Esophagus squamous epithelium (tissue), 5 donors: ENCODE measurements around the gene DNAH10. TPM values are rescaled to one million over a fixed set of nuclear protein-coding genes. Genes with fewer than 3 reads are reported as not detected.

Experiments
- DNase-seq: peaks from one replicate; lab custom pipeline; 2025; lab: John Stamatoyannopoulos, UW
- H3K27ac ChIP-seq, 4 donors: fragments of 200-600 bp; sonication (generic); one replicate each; pipeline ENCODE4 v1.5.1; 2016 to 2019; ENCODE audit warnings: mild to moderate bottlenecking in 1 of 4
- H3K27me3 ChIP-seq, 4 donors: fragments of 200-600 bp; sonication (generic); 1 replicate in 3 of 4; 2 replicates in 1 of 4; pipeline versions ENCODE4 v1.5.1 to v1.6.0; 2017 to 2021; ENCODE audit warnings: antibody characterized with exemption in 1 of 4
- H3K36me3 ChIP-seq, 3 donors: fragments of 200-600 bp; sonication (generic); one replicate each; pipeline ENCODE4 v1.5.1; 2016 to 2019
- H3K4me1 ChIP-seq, 3 donors: fragments of 200-600 bp; sonication (generic); one replicate each; pipeline ENCODE4 v1.5.1; 2017 to 2019
- H3K4me3 ChIP-seq, 4 donors: fragments of 200-600 bp; sonication (generic); 1 replicate in 3 of 4; 2 replicates in 1 of 4; pipeline ENCODE4 v1.5.1; 2016 to 2019; ENCODE audit warnings: mild to moderate bottlenecking in 2 of 4, moderate library complexity in 1 of 4
- H3K9me3 ChIP-seq, 3 donors: fragments of 200-600 bp; sonication (generic); one replicate each; pipeline ENCODE4 v1.5.1; 2016 to 2019
- CTCF ChIP-seq, 6 experiments: fragments of 450-650 bp in 4 of 6; fragments of 200-600 bp in 2 of 6; sonication (generic) in 2 of 6; IDR thresholded peaks; one replicate each; pipeline ENCODE4 v1.5.1; 2016 to 2019; ENCODE audit warnings: antibody characterized with exemption in 6 of 6, mild to moderate bottlenecking in 4 of 6, moderate library complexity in 4 of 6
- POLR2A ChIP-seq, 4 donors: fragments of 450-650 bp; IDR thresholded peaks; one replicate each; pipeline ENCODE4 v1.6.1; 2017; ENCODE audit warnings: antibody characterized with exemption in 4 of 4, mild to moderate bottlenecking in 4 of 4, moderate library complexity in 3 of 4
- WGBS, 2 donors: methylation state at CpG; one replicate each; pipeline ENCODE4 v1.1.5; 2018; 5-methylcytosine and 5-hydroxymethylcytosine counted together
- intact Hi-C: fragments of 100-400 bp; cut with DNase I; formaldehyde crosslinking; loops from one replicate; pipeline ENCODE4 v1.15.0; 2022
- total RNA-seq, 4 donors: library from RNA; depleted of rRNA; stranded (reverse); fragments of >200 nt; gene quantifications; one replicate each; pipeline ENCODE4 v1.1.0, GENCODE V29; 2016
- donor health status: DM: yes; HTN: yes; CAD: no.

Gene DNAH10
- total RNA-seq, 4 donors from 2014 or later, result not detected

GRCh38 chr12:123762715-123763052 is 583 bp downstream of the DNAH10 start:
- 11 to 34% methylated on average over 8 of the region's 15 CpGs for WGBS, 2 donors
- no peaks in the 10 kb centered on the region for H3K9me3 ChIP-seq
- peak overlapping the region; percentile 35 to 68 (median 46) for H3K4me3 ChIP-seq
- H3K36me3 ChIP-seq, result peaks cover 0 to 20% (median 0%) of the 10 kb centered on the region in 3 donors
- no peak for DNase-seq
- H3K4me1 ChIP-seq, result peaks cover 7 to 22% (median 11%) of the 10 kb centered on the region in 3 donors
- peaks cover 0 to 36% (median 0%) of the 10 kb centered on the region in 4 donors for H3K27me3 ChIP-seq
- no peak for TF ChIP-seq CTCF (IDR thresholded peaks at IDR 0.05)
- no peak for TF ChIP-seq POLR2A (IDR thresholded peaks at IDR 0.05)
- intact Hi-C loops, result no loop called here
- no peak overlapping the region for H3K27ac ChIP-seq

DNA sequence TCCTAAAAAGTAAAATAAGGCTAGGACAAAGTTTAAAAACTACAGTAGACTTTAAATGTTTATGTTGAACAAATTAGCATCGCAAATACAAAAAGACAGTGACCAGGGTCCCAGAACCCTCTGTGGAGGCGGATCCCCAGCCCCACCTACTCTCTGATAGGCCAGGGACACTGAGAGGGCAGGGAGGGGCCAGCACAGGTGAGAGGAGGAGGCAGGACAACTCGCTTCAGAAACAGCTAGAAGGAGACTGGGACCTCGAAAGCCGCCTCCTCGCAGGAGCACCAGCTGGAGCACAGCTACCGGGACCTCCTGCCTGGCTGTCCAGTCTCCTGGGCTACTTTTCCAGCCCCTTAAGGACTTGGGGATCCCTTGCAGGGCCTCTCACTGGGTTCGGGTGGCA is 992 bp downstream of the DNAH10 start:
- Histone ChIP-seq H3K4me1 (peaks cover 7 to 22% (median 11%) of the 10 kb centered on the region in 3 donors), H3K27me3 (peaks cover 0 to 36% (median 0%) of the 10 kb centered on the region in 4 donors), H3K4me3 (peak overlapping the region in 3 of 4 donors; percentile 35 to 68 (median 58)), H3K36me3 (peaks cover 0 to 16% (median 0%) of the 10 kb centered on the region in 3 donors), H3K9me3 (no peaks in the 10 kb centered on the region), H3K27ac (no peak overlapping the region)
- intact Hi-C loops, result no loop called here
- TF ChIP-seq POLR2A (IDR thresholded peaks at IDR 0.05), result no peak
- no peak for TF ChIP-seq CTCF (IDR thresholded peaks at IDR 0.05)
- no peak for DNase-seq
- WGBS, 2 donors, result 50 to 55% methylated on average over 8 of the region's 8 CpGs

DNA sequence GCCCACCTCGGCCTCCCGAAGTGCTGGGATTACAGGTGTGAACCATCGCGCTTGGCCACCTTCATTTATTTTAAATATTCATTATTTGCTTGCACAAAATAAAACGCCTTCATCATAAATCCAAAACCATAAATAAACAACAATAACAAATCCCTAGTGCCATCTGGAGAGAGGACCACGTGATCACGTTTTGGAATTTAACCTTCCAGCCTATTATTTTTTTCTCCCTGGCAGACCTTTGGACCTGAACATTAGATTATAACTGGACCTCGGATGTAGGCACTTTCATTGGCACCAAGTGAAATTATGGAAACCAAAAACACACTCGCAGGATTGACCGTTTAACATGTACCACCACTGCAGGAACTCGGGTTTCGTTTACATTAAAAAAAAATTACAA is 2.0 kb downstream of the DNAH10 start:
- no peak for TF ChIP-seq CTCF (IDR thresholded peaks at IDR 0.05)
- TF ChIP-seq POLR2A (IDR thresholded peaks at IDR 0.05), result no peak
- Histone ChIP-seq H3K9me3 (no peaks in the 10 kb centered on the region), H3K27me3 (peaks cover 0 to 36% (median 0%) of the 10 kb centered on the region in 4 donors), H3K4me1 (peaks cover 7 to 22% (median 11%) of the 10 kb centered on the region in 3 donors), H3K27ac (no peak overlapping the region), H3K4me3 (no peak overlapping the region), H3K36me3 (peaks cover 0 to 7% (median 0%) of the 10 kb centered on the region in 3 donors)
- 79 to 85% methylated on average over 12 of the region's 12 CpGs for WGBS, 2 donors
- no peak for DNase-seq
- intact Hi-C loops, result no loop called here

- Histone ChIP-seq H3K4me3 (no peak overlapping the region), H3K27me3 (peaks cover 0 to 36% (median 0%) of the 10 kb centered on the region in 4 donors), H3K36me3 (no peaks in the 10 kb centered on the region), H3K27ac (no peak overlapping the region), H3K9me3 (no peaks in the 10 kb centered on the region), H3K4me1 (peaks cover 7 to 22% (median 11%) of the 10 kb centered on the region in 3 donors)
- 72 to 79% methylated on average over 2 of the region's 2 CpGs for WGBS, 2 donors
- intact Hi-C loops, result no loop called here
- DNase-seq, result no peak
- TF ChIP-seq CTCF (IDR thresholded peaks at IDR 0.05) (no peak), POLR2A (IDR thresholded peaks at IDR 0.05) (no peak)
These were observed 3.5 kb downstream of the DNAH10 start for GRCh38 chr12:123765504-123766035.

DNA sequence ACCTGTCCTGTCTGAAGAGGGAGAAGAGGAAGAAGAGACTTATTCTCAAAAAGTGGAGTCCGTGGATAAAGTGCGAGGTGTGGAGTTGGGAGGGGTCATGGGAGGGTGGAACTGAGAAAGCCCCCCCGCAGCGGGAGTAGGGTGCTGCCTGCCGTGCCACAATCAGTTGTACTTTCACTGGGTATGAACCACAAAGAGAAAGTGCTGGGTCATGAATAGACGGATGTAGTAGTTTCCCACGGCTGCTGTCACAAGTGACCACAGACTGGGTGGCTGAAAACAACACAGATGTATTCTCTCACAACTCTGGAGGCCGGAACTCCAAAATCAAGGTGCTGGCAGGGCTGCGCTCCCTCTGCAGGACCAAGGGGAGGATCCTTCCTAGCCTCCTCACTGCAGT is 5.5 kb downstream of the DNAH10 start:
- TF ChIP-seq POLR2A (IDR thresholded peaks at IDR 0.05), result no peak
- TF ChIP-seq CTCF (IDR thresholded peaks at IDR 0.05), result no peak
- WGBS, 2 donors, result 77 to 80% methylated on average over 8 to 9 of the region's 9 CpGs
- H3K4me1 ChIP-seq, result peaks cover 2 to 8% (median 3%) of the 10 kb centered on the region in 3 donors

More for the DNA sequence above, 5.5 kb downstream of the DNAH10 start:
- DNase-seq, result no peak
- Histone ChIP-seq H3K27ac (no peak overlapping the region), H3K9me3 (no peaks in the 10 kb centered on the region), H3K36me3 (no peaks in the 10 kb centered on the region), H3K4me3 (no peak overlapping the region), H3K27me3 (peaks cover 0 to 24% (median 0%) of the 10 kb centered on the region in 4 donors)
- intact Hi-C loops, result no loop called here
